GM12872 (cell line): Measurements from ENCODE around the gene DRD2.

Experiments used
- CTCF ChIP-seq: IDR thresholded peaks from 3 replicates; pipeline ENCODE4 v1.5.1; 2011; ENCODE audit warnings: low read depth, mild to moderate bottlenecking, low read length, moderate library complexity; ENCODE audit not compliant: insufficient read depth

The DRD2 gene

GRCh38 chr11:113378692-113379091, 96.5 kb downstream of the DRD2 start:
- no peak for TF ChIP-seq CTCF

- no peak for TF ChIP-seq CTCF
Measured at GRCh38 chr11:113377681-113378412, 97.4 kb downstream of the DRD2 start.

- TF ChIP-seq CTCF = no peak
Measured at GRCh38 chr11:113376156-113376555, 99.0 kb downstream of the DRD2 start.

GRCh38 chr11:113375402-113375801, 99.8 kb downstream of the DRD2 start:
- TF ChIP-seq CTCF = no peak

- no peak for TF ChIP-seq CTCF
Measured at GRCh38 chr11:113373981-113374560, 101.1 kb downstream of the DRD2 start.

- no peak for TF ChIP-seq CTCF
Measured at GRCh38 chr11:113373306-113373705, 101.9 kb downstream of the DRD2 start.

- 0 out of 3 replicates have a peak, but pooled peaks have one; percentile 9 for TF ChIP-seq CTCF
Measured at GRCh38 chr11:113372309-113372708, 102.9 kb downstream of the DRD2 start.
